Sigmoid colon (tissue), 7 donors: Measurements from ENCODE around the gene KLK12. TPM values are rescaled to one million over a fixed set of nuclear protein-coding genes. Genes with fewer than 3 reads are reported as not detected.
A peak's percentile ranks its signal among the peaks of the same experiment; 100 is the strongest.

Experiments
- DNase-seq: peaks from one replicate; pipeline ENCODE4 v3.0.0-alpha.2; 2019
- H3K27ac ChIP-seq, 4 donors: fragments of 200-600 bp; sonication (generic); one replicate each; pipeline ENCODE4 v1.5.1; 2016 to 2019; ENCODE audit warnings: mild to moderate bottlenecking in 1 of 4
- H3K27me3 ChIP-seq, 3 donors: fragments of 200-600 bp; sonication (generic); one replicate each; pipeline ENCODE4 v1.5.1; 2019; ENCODE audit warnings: mild to moderate bottlenecking in 1 of 3
- H3K36me3 ChIP-seq, 4 donors: fragments of 200-600 bp; sonication (generic); one replicate each; pipeline ENCODE4 v1.5.1; 2016 to 2019
- H3K4me1 ChIP-seq, 4 donors: fragments of 200-600 bp; sonication (generic); one replicate each; pipeline ENCODE4 v1.5.1; 2017 to 2019
- H3K4me3 ChIP-seq, 4 donors: fragments of 200-600 bp; sonication (generic); one replicate each; pipeline ENCODE4 v1.5.1; 2017 to 2019; ENCODE audit warnings: mild to moderate bottlenecking in 2 of 4, moderate library complexity in 1 of 4
- H3K9me3 ChIP-seq, 4 donors: fragments of 200-600 bp in 3 of 4; sonication (generic) in 3 of 4; one replicate each; pipeline versions ENCODE4 v1.5.1 to v1.6.1; 2013 to 2019
- EP300 ChIP-seq, 4 donors: sonication (generic); formaldehyde crosslinking; IDR thresholded peaks; one replicate each; pipeline ENCODE4 v1.6.1; 2017; ENCODE audit warnings: antibody characterized with exemption in 4 of 4
- POLR2A ChIP-seq, 2 donors: fragments of 450-650 bp; IDR thresholded peaks; one replicate each; pipeline ENCODE4 v1.6.1; 2016; ENCODE audit warnings: antibody characterized with exemption in 2 of 2, mild to moderate bottlenecking in 2 of 2, moderate library complexity in 2 of 2
- POLR2AphosphoS5 ChIP-seq, 4 donors: sonication (generic); formaldehyde crosslinking; IDR thresholded peaks; one replicate each; pipeline ENCODE4 v1.6.1; 2017; ENCODE audit warnings: antibody characterized with exemption in 4 of 4
- WGBS, 2 donors: extraction: QIAGEN DNeasy Blood & Tissue Kit; methylation state at CpG; one replicate each; pipeline ENCODE4 v1.1.7; 2013; 5-methylcytosine and 5-hydroxymethylcytosine counted together
- intact Hi-C: fragments of 100-400 bp; cut with DNase I; formaldehyde crosslinking; loops from one replicate; pipeline ENCODE4 v1.15.1; 2023
- polyA plus RNA-seq, 3 donors: library from polyadenylated mRNA; stranded (reverse); fragments of 200-250 nt; gene quantifications; one replicate each; pipeline ENCODE4 v1.2.3, GENCODE V29; 2013
- total RNA-seq, 4 donors: library from RNA; depleted of rRNA; stranded (reverse); fragments of >200 nt; gene quantifications; one replicate each; pipeline ENCODE4 v1.1.0, GENCODE V29; 2016
- TF ChIP-seq, protein P1 (sequence below), 4 experiments: fragments of 450-650 bp in 3 of 4; fragments of 200-600 bp in 1 of 4; IDR thresholded peaks; one replicate each; pipeline ENCODE4 v1.5.1; 2016 to 2019; ENCODE audit warnings: antibody characterized with exemption in 4 of 4, mild to moderate bottlenecking in 3 of 4, moderate library complexity in 2 of 4
- donor health status: healthy with polysubstance abuse.
- donor health status: Bipolar disorder and iron deficiency.
- donor health status: healthy.

The KLK12 gene
- total and polyA plus RNA-seq, 7 donors: 2.6 TPM; not detected in 6

DNA sequence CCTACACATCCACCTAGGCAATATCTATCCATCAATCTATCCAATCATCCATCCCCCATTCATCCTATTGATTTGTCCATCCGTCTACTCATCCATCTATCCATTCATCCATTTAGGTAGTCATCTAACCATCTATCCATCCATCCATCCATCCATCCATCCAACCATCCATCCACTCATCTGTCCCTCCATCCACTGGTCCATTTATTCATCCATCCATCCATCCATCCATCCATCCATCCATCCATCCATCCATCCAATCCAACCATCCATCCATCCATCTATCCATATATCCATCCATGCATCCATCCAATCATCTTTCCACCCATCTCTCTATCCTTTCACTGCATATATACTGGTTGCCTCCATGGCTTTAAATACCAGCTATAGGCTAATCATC is 26.2 kb upstream of the KLK12 start:
- no peak for TF ChIP-seq POLR2A (IDR thresholded peaks at IDR 0.05)
- Histone ChIP-seq H3K27me3 (peaks cover 8 to 40% (median 16%) of the 10 kb centered on the region in 3 donors), H3K4me3 (no peak overlapping the region), H3K9me3 (no peaks in the 10 kb centered on the region), H3K36me3 (no peaks in the 10 kb centered on the region), H3K4me1 (peaks cover 0 to 9% (median 3%) of the 10 kb centered on the region in 4 donors), H3K27ac (no peak overlapping the region)
- DNase-seq: no peak
- intact Hi-C loops: no loop called here
- 0 to 2% methylated on average over 1 of the region's 1 CpG for WGBS, 2 donors

DNA sequence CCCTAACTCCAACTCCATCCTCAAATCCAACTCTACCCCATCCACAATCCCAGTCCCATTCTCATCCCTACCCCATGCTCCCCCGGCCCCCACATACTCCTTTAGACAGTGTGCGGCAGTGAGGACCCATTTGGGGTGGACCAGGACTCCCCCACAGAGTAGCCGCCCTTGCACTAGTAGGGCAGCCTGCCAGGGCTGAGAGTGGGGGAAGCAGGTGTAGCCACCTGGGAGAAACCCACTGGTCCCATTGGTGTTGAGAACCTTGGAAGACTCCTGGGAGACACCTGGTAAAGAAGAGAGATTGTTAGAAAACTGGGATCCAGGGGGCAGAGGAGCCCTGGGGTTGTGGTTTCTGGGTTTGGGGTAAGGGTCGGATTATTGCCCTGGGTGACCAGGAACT is 25.5 kb upstream of the KLK12 start:
- Histone ChIP-seq H3K4me3 (no peak overlapping the region), H3K27ac (no peak overlapping the region), H3K27me3 (peaks cover 8 to 34% (median 10%) of the 10 kb centered on the region in 3 donors), H3K4me1 (peaks cover 0 to 9% (median 3%) of the 10 kb centered on the region in 4 donors), H3K9me3 (no peaks in the 10 kb centered on the region), H3K36me3 (no peaks in the 10 kb centered on the region)
- DNase-seq: no peak
- TF ChIP-seq POLR2A (IDR thresholded peaks at IDR 0.05) (no peak), EP300 (IDR thresholded peaks at IDR 0.05) (no peak), POLR2AphosphoS5 (IDR thresholded peaks at IDR 0.05) (no peak)
- TF ChIP-seq, protein P1, sequence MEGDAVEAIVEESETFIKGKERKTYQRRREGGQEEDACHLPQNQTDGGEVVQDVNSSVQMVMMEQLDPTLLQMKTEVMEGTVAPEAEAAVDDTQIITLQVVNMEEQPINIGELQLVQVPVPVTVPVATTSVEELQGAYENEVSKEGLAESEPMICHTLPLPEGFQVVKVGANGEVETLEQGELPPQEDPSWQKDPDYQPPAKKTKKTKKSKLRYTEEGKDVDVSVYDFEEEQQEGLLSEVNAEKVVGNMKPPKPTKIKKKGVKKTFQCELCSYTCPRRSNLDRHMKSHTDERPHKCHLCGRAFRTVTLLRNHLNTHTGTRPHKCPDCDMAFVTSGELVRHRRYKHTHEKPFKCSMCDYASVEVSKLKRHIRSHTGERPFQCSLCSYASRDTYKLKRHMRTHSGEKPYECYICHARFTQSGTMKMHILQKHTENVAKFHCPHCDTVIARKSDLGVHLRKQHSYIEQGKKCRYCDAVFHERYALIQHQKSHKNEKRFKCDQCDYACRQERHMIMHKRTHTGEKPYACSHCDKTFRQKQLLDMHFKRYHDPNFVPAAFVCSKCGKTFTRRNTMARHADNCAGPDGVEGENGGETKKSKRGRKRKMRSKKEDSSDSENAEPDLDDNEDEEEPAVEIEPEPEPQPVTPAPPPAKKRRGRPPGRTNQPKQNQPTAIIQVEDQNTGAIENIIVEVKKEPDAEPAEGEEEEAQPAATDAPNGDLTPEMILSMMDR (IDR thresholded peaks at IDR 0.05): no peak
- WGBS, 2 donors: 58 to 68% methylated on average over 4 of the region's 4 CpGs
- intact Hi-C loops: no loop called here

DNA sequence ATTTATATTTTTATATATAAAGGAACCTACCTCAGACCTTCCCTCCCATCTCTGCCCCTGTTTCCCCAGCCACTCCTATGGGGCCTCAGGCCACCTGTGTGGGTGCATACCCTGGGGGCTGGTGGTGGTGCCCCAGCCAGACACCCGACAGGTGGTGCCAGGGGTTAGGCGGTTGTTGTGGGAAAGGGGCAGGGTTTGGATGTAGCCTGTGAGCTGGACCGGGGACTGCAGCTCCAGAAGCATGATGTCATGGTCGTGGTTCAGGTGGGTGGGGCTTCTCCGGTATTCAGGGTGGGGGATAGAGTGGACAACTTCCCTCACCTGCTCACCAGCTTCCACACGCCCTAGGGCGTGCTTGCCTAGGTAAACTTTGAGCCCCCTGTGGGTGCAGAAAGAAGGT is 24.9 kb upstream of the KLK12 start:
- TF ChIP-seq EP300 (IDR thresholded peaks at IDR 0.05) (no peak), POLR2AphosphoS5 (IDR thresholded peaks at IDR 0.05) (no peak), POLR2A (IDR thresholded peaks at IDR 0.05) (no peak)
- TF ChIP-seq, protein P1 (IDR thresholded peaks at IDR 0.05): no peak
- intact Hi-C loops: no loop called here
- no peak overlapping the region for H3K4me3 ChIP-seq
- peaks cover 3 to 27% (median 5%) of the 10 kb centered on the region in 3 donors for H3K27me3 ChIP-seq
- no peak for DNase-seq
- H3K36me3 ChIP-seq: no peaks in the 10 kb centered on the region
- no peak overlapping the region for H3K27ac ChIP-seq
- H3K9me3 ChIP-seq: no peaks in the 10 kb centered on the region
- peaks cover 0 to 3% (median under 1%) of the 10 kb centered on the region in 4 donors for H3K4me1 ChIP-seq
- WGBS, 2 donors: 42 to 77% methylated on average over 7 of the region's 7 CpGs

DNA sequence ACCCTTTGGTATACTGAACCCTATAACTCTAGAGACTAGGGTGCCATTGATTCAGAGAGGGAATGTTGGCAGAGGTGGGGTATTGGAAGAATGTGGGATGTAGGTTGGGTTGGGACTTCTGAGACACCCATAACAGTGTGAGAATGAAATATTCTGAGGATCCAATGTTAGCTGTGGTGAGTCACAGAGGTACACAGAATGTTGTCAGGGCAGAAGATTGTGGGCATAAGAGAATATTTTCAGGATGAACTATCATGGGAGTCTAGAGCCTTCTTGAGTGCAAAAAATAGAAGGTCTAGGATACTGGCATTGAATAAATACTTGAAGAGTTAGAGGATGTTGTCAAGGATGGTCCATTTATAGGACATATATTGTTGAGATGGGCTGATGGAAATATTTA is 21.1 kb upstream of the KLK12 start:
- intact Hi-C loops: no loop called here
- no peak for DNase-seq
- peaks cover 0 to 27% (median 6%) of the 10 kb centered on the region in 3 donors for H3K27me3 ChIP-seq

DNA sequence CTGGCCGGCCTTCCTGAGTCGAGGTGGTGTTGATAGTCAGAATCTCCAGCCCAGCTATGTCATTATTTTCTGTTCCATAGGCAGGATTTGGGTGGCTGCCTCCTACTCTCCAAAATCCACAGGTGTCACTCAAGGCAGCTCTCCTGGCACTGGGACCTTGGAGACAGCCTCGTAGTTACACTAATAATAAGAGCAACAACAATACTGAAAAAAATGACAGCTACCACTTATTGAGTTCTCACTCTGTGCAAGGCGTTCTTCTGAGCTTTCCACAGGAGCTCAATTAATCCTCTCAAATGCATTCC is 12.2 kb upstream of the KLK12 start:
- Histone ChIP-seq H3K9me3 (no peaks in the 10 kb centered on the region), H3K27ac (no peak overlapping the region), H3K36me3 (no peaks in the 10 kb centered on the region), H3K4me1 (no peaks in the 10 kb centered on the region), H3K4me3 (no peak overlapping the region), H3K27me3 (peaks cover 0 to 8% (median under 1%) of the 10 kb centered on the region in 3 donors)
- TF ChIP-seq POLR2AphosphoS5 (IDR thresholded peaks at IDR 0.05): no peak
- TF ChIP-seq EP300 (IDR thresholded peaks at IDR 0.05): no peak
- TF ChIP-seq, protein P1 (IDR thresholded peaks at IDR 0.05): no peak
- no peak for TF ChIP-seq POLR2A (IDR thresholded peaks at IDR 0.05)
- WGBS, 2 donors: 14 to 17% methylated on average over 4 of the region's 4 CpGs
- intact Hi-C loops: no loop called here
- DNase-seq: peak; percentile 12

More for the DNA sequence above, 21.1 kb upstream of the KLK12 start:
- Histone ChIP-seq H3K36me3 (no peaks in the 10 kb centered on the region), H3K9me3 (no peaks in the 10 kb centered on the region), H3K27ac (no peak overlapping the region), H3K4me3 (no peak overlapping the region), H3K4me1 (no peaks in the 10 kb centered on the region)
- TF ChIP-seq POLR2AphosphoS5 (IDR thresholded peaks at IDR 0.05) (no peak), EP300 (IDR thresholded peaks at IDR 0.05) (no peak), POLR2A (IDR thresholded peaks at IDR 0.05) (no peak)
- TF ChIP-seq, protein P1 (IDR thresholded peaks at IDR 0.05): no peak
